HCT116 (cell line): Measurements from ENCODE around the gene PRLR. TPM values are rescaled to one million over a fixed set of nuclear protein-coding genes. Genes with fewer than 3 reads are reported as not detected.

Experiments
- ATAC-seq: fragments of 200-7000 bp; cut with Tn5 transposase; 2 replicates; pipeline ENCODE4 v1.9.1; 2020; ENCODE audit warnings: mild to moderate bottlenecking, moderate library complexity
- BruUV-seq: library from RNA; stranded (reverse); fragments of 400-500 nt; replicated peaks from 2 replicates; lab custom pipeline; 2021; lab: Mats Ljungman, UMichigan
- CTCF ChIA-PET: fragments of 300-600 bp; sonication (Branson Sonifier 250); formaldehyde crosslinking; loops from one replicate; lab custom pipeline; 2021; ENCODE audit warnings: antibody characterized with exemption; lab: Charles Lee
- POLR2A ChIA-PET: fragments of 300-600, 350-600 bp; sonication (Branson Sonifier 250); formaldehyde crosslinking; loops from one replicate; lab custom pipeline; 2021; ENCODE audit warnings: antibody characterized with exemption; lab: Charles Lee
- RAD21 ChIA-PET, 2 experiments: fragments of 300-600 bp; sonication (Branson Sonifier 250); formaldehyde crosslinking; loops; one replicate each; lab custom pipeline; 2023; ENCODE audit warnings: low total read pairs in 2 of 2; ENCODE audit not compliant: uncharacterized antibody in 2 of 2, unreplicated experiment in 2 of 2, low non-redundant PET in 1 of 2; lab: Charles Lee
- DNase-seq: peaks from one replicate; pipeline ENCODE4 v3.0.0-alpha.2; 2010; ENCODE audit warnings: low read depth, low spot score
- H2AFZ ChIP-seq: fragments of 200-600 bp; shearing (Covaris generic), sonication (generic); 2 replicates; pipeline ENCODE4 v1.6.1; 2017; ENCODE audit warnings: low read depth, mixed run types, mixed read lengths, antibody characterized with exemption, low read length; ENCODE audit not compliant: poor library complexity, severe bottlenecking
- H3K27ac ChIP-seq: 2 replicates; pipeline ENCODE4 v1.5.1; 2012; ENCODE audit warnings: low read depth, low read length
- H3K27me3 ChIP-seq: fragments of 200-600 bp; sonication (generic); 2 replicates; pipeline ENCODE4 v1.6.1; 2016; ENCODE audit warnings: mixed run types, low read length, mixed read lengths; ENCODE audit not compliant: insufficient read depth
- H3K36me3 ChIP-seq, 2 experiments: fragments of 200-500 bp in 1 of 2; fragments of 200-600 bp in 1 of 2; sonication (Bioruptor generic) in 1 of 2; sonication (generic) in 1 of 2; 2 replicates each; pipeline versions ENCODE4 v1.5.1 to v1.6.1; 2014 to 2016; ENCODE audit warnings: low read length in 2 of 2, inconsistent platforms in 1 of 2, mixed read lengths in 1 of 2, mixed run types in 1 of 2; ENCODE audit not compliant: insufficient read depth in 2 of 2, control insufficient read depth in 1 of 2
- H3K4me1 ChIP-seq, 2 experiments: fragments of 200-600 bp in 1 of 2; sonication (generic) in 1 of 2; 2 replicates each; pipeline versions ENCODE4 v1.5.1 to v1.6.1; 2012 to 2017; ENCODE audit warnings: low read length in 2 of 2, inconsistent platforms in 1 of 2, mild to moderate bottlenecking in 1 of 2, mixed read lengths in 1 of 2, mixed run types in 1 of 2, moderate library complexity in 1 of 2; ENCODE audit not compliant: insufficient read depth in 2 of 2, control insufficient read depth in 1 of 2
- H3K4me2 ChIP-seq: fragments of 200-600 bp; sonication (generic); 2 replicates; pipeline ENCODE4 v1.6.1; 2017; ENCODE audit warnings: mixed run types, low read length, mixed read lengths
- H3K4me3 ChIP-seq, 2 experiments: fragments of 200-600 bp in 1 of 2; sonication (generic) in 1 of 2; replicated peaks in 1 of 2; 2 replicates each; pipeline ENCODE4 v1.5.1; 2011 to 2016; ENCODE audit warnings: low read length in 2 of 2, control low read depth in 1 of 2, low read depth in 1 of 2, mild to moderate bottlenecking in 1 of 2, mixed read lengths in 1 of 2, mixed run types in 1 of 2
- H3K79me2 ChIP-seq: fragments of 200-600 bp; sonication (generic); 2 replicates; pipeline ENCODE4 v1.6.1; 2017; ENCODE audit warnings: mild to moderate bottlenecking, mixed run types, low read length, moderate library complexity, mixed read lengths; ENCODE audit not compliant: insufficient read depth
- H3K9ac ChIP-seq: fragments of 200-600 bp; sonication (generic); 2 replicates; pipeline ENCODE4 v1.6.1; 2016; ENCODE audit warnings: low read length, mixed read lengths
- H3K9me2 ChIP-seq: fragments of 200-600 bp; sonication (generic), shearing (Covaris generic); 2 replicates; pipeline ENCODE4 v1.6.1; 2017; ENCODE audit warnings: mixed run types, mild to moderate bottlenecking, moderate library complexity; ENCODE audit not compliant: insufficient read depth
- H3K9me3 ChIP-seq, 2 experiments: fragments of 200-500 bp in 1 of 2; fragments of 200-600 bp in 1 of 2; sonication (Bioruptor generic) in 1 of 2; sonication (generic) in 1 of 2; 2 replicates each; pipeline ENCODE4 v1.6.1; 2014 to 2017; ENCODE audit warnings: low read length in 2 of 2, mixed read lengths in 2 of 2, inconsistent platforms in 1 of 2, low read depth in 1 of 2, mild to moderate bottlenecking in 1 of 2, mixed run types in 1 of 2, moderate library complexity in 1 of 2; ENCODE audit not compliant: control insufficient read depth in 1 of 2, insufficient read depth in 1 of 2
- H4K20me1 ChIP-seq: fragments of 200-600 bp; sonication (generic), shearing (Covaris generic); 2 replicates; pipeline ENCODE4 v1.6.1; 2017; ENCODE audit warnings: mixed run types, mild to moderate bottlenecking, moderate library complexity; ENCODE audit not compliant: insufficient read depth
- ATF3 ChIP-seq: IDR thresholded peaks from 2 replicates; pipeline ENCODE4 v1.6.1; 2012
- CEBPB ChIP-seq: IDR thresholded peaks from 2 replicates; pipeline ENCODE4 v1.6.1; 2012; ENCODE audit warnings: low read depth
- ELF1 ChIP-seq: IDR thresholded peaks from 2 replicates; pipeline ENCODE4 v1.6.1; 2012; ENCODE audit warnings: low read depth, borderline replicate concordance
- FOSL1 ChIP-seq: IDR thresholded peaks from 2 replicates; pipeline ENCODE4 v1.6.1; 2012; ENCODE audit warnings: low read depth
- MAX ChIP-seq: IDR thresholded peaks from 2 replicates; pipeline ENCODE4 v1.6.1; 2012
- SIN3A ChIP-seq: IDR thresholded peaks from 2 replicates; pipeline ENCODE4 v1.6.1; 2012; ENCODE audit warnings: low read depth
- SRF ChIP-seq: IDR thresholded peaks from 2 replicates; pipeline ENCODE4 v1.6.1; 2012; ENCODE audit warnings: low read depth
- ZNF274 ChIP-seq: fragments of 200-500 bp; sonication (Bioruptor generic); IDR thresholded peaks from 2 replicates; pipeline ENCODE4 v1.6.1; 2014; ENCODE audit warnings: mild to moderate bottlenecking, low read depth, low read length, inconsistent platforms
- intact Hi-C: fragments of 100-400 bp; cut with micrococcal nuclease; formaldehyde crosslinking; loops from 2 replicates; pipeline ENCODE4 v1.10.0; 2022
- total RNA-seq: library from RNA; stranded (reverse); gene quantifications from one replicate; pipeline ENCODE4 v1.2.1, GENCODE V29; 2021; ENCODE audit not compliant: unreplicated experiment

PRLR gene
- total RNA-seq, 1 experiment from 2014 or later, result 0.10 TPM

GRCh38 chr5:35048910-35049309 is 181.4 kb downstream of the PRLR start:
- H3K36me3 ChIP-seq, result no peaks in the 10 kb centered on the region
- H3K9me3 ChIP-seq, result no peaks in the 10 kb centered on the region
- no peaks in the 10 kb centered on the region for H4K20me1 ChIP-seq
- RAD21 ChIA-PET, result no interaction called here
- no peaks in the 10 kb centered on the region for H3K4me1 ChIP-seq
- no peak for TF ChIP-seq SRF
- no peak for TF ChIP-seq MAX
- no peak for TF ChIP-seq ELF1
- TF ChIP-seq ZNF274, result no peak
- DNase-seq (no peak), ATAC-seq (no peak)
- no peaks in the 10 kb centered on the region for H3K9me2 ChIP-seq
- no TSS peak for BruUV-seq
- H3K27ac ChIP-seq, result no peak overlapping the region
- no peaks in the 10 kb centered on the region for H3K79me2 ChIP-seq
- intact Hi-C loops, result no loop called here
- POLR2A ChIA-PET, result no interaction called here
- H2AFZ ChIP-seq, result no peak overlapping the region
- H3K4me3 ChIP-seq, result no peak overlapping the region
- no peak overlapping the region for H3K9ac ChIP-seq
- no peak overlapping the region for H3K4me2 ChIP-seq
- CTCF ChIA-PET, result no interaction called here
- H3K27me3 ChIP-seq, result peaks cover 44% of the 10 kb centered on the region

- POLR2A ChIA-PET, result no interaction called here
- BruUV-seq, result no TSS peak
- Histone ChIP-seq H3K27me3 (peaks cover 45% of the 10 kb centered on the region), H3K36me3 (no peaks in the 10 kb centered on the region), H3K4me1 (no peaks in the 10 kb centered on the region), H3K27ac (no peak within 1 kb of the TSS), H2AFZ (no peak within 1 kb of the TSS), H3K79me2 (no peaks in the 10 kb centered on the region), H4K20me1 (no peaks in the 10 kb centered on the region), H3K4me2 (no peak within 1 kb of the TSS), H3K9me3 (no peaks in the 10 kb centered on the region), H3K9ac (no peak within 1 kb of the TSS), H3K9me2 (no peaks in the 10 kb centered on the region), H3K4me3 (no peak within 1 kb of the TSS)
- DNase-seq, result no peak
- CTCF ChIA-PET, result no interaction called here
- RAD21 ChIA-PET, result no interaction called here
- intact Hi-C loops, result no loop called here
- ATAC-seq, result no peak
- TF ChIP-seq FOSL1 (no peak), SRF (no peak), ATF3 (no peak), CEBPB (no peak), SIN3A (no peak)
Measured at GRCh38 chr5:35047785-35048404, 182.4 kb downstream of the PRLR start, which contains the start of gene AGXT2. Gene AGXT2, minus strand, starts transcription at chr5:35047949. Its CDS starts 57 bp downstream, at chr5:35047892.
